Ovary (tissue), 10 donors: ENCODE results near the gene PAQR4. TPM values are rescaled to one million over a fixed set of nuclear protein-coding genes. Genes with fewer than 3 reads are reported as not detected.
A peak's percentile ranks its signal among the peaks of the same experiment; 100 is the strongest.

ENCODE experiments used
- DNase-seq, 5 donors: peaks; one replicate each; pipeline ENCODE4 v3.0.0-alpha.2; 2019 to 2020
- H3K27ac ChIP-seq, 2 donors: fragments of 200-600 bp; one replicate each; pipeline versions ENCODE4 v1.5.1 to v1.8.0; 2019 to 2022
- H3K27me3 ChIP-seq: fragments of 200-600 bp; one replicate; pipeline ENCODE4 v1.8.0; 2022
- H3K36me3 ChIP-seq: fragments of 200-600 bp; sonication (generic); one replicate; pipeline ENCODE4 v1.5.1; 2019
- H3K4me1 ChIP-seq: one replicate; pipeline ENCODE4 v1.8.1; 2013; ENCODE audit warnings: mild to moderate bottlenecking, moderate library complexity; ENCODE audit not compliant: insufficient read depth
- H3K4me3 ChIP-seq: fragments of 200-600 bp; sonication (generic); one replicate; pipeline ENCODE4 v1.5.1; 2017
- H3K9me3 ChIP-seq, 2 donors: fragments of 200-600 bp in 1 of 2; sonication (generic) in 1 of 2; one replicate each; pipeline versions ENCODE4 v1.5.1 to v1.8.1; 2013 to 2019; ENCODE audit warnings: mild to moderate bottlenecking in 1 of 2, moderate library complexity in 1 of 2
- CTCF ChIP-seq, 3 donors: fragments of 450-650 bp in 2 of 3; fragments of 200-600 bp in 1 of 3; IDR thresholded peaks; one replicate each; pipeline versions ENCODE4 v1.5.1 to v1.8.0; 2016 to 2022; ENCODE audit warnings: antibody characterized with exemption in 3 of 3, mild to moderate bottlenecking in 1 of 3
- EP300 ChIP-seq: sonication (generic); formaldehyde crosslinking; IDR thresholded peaks from one replicate; pipeline ENCODE4 v1.6.1; 2017; ENCODE audit warnings: antibody characterized with exemption
- POLR2A ChIP-seq: fragments of 450-650 bp; IDR thresholded peaks from one replicate; pipeline ENCODE4 v1.6.1; 2017; ENCODE audit warnings: antibody characterized with exemption, mild to moderate bottlenecking, moderate library complexity
- WGBS, 3 donors: extraction: QIAGEN DNeasy Blood & Tissue Kit in 1 of 3; methylation state at CpG; one replicate each; pipeline versions ENCODE4 v1.1.5 to v1.1.7; 2013 to 2017; 5-methylcytosine and 5-hydroxymethylcytosine counted together
- intact Hi-C, 4 donors: fragments of 100-400 bp; cut with DNase I; formaldehyde crosslinking; loops; one replicate each; pipeline versions ENCODE4 v1.11.0 to v1.15.1; 2022 to 2023
- long read RNA-seq, 3 donors: library from polyadenylated mRNA in 2 of 3; unstranded in 2 of 3; transcript quantifications; one replicate each; pipeline ENCODE4 v2.0.0 and lab custom pipeline, GENCODE V29; 2021 to 2026
- polyA plus RNA-seq, 2 donors: library from polyadenylated mRNA; stranded (reverse); fragments of 200-250 nt in 1 of 2; fragments of 350-450 nt in 1 of 2; fragmentation: Illumina TruSeq in 1 of 2; extraction: RNeasy Lipid Tissue Mini Kit (QIAGEN cat#74804) in 1 of 2; gene quantifications; one replicate each; pipeline ENCODE4 v1.2.3, GENCODE V29; 2013 to 2014
- total RNA-seq, 7 donors: library from RNA; depleted of rRNA in 2 of 7; stranded (reverse); fragments of >200 nt in 2 of 7; fragmentation: NEBNext Ultra II Directional in 3 of 7; extraction: Animal tissue kit (Norgen Biotek cat#: 25700) in 3 of 7; gene quantifications; one replicate each; pipeline versions ENCODE4 v1.1.0 to v1.2.4, GENCODE V29; 2016 to 2023
- donor health status: DM: no; HTN: no; CAD: no; lungs with moderate emphysema.
- donor health status: DM: no; HTN: no; CAD: no.
- donor health status: Bipolar disorder and iron deficiency.
- donor health status: DM: yes; HTN: yes; CAD: no.
- donor health status: DM: no; HTN: no; CAD: no.
- donor health status: DM: yes; HTN: yes; CAD: no.

Gene PAQR4
- total RNA-seq (1 to 10 TPM in 4 of 7 donors, under 1 TPM in 3; 0.30 to 5.7 (median 2.4) TPM), polyA plus RNA-seq (1 to 10 TPM; 1.4 to 1.5 TPM)
- long read RNA-seq, donor 1, result 0 reads
- long read RNA-seq, donor 2, result 0 reads
- long read RNA-seq, donor 3, transcript PAQR4-202 (3 exons, 2,793 nt), result major isoform, 9 of 31 reads
- long read RNA-seq, donor 3, partial matches to known transcripts, result 0 of 31 reads
- long read RNA-seq, donor 3, other reads (novel, unspliced or antisense), result 17 of 31 reads

DNA sequence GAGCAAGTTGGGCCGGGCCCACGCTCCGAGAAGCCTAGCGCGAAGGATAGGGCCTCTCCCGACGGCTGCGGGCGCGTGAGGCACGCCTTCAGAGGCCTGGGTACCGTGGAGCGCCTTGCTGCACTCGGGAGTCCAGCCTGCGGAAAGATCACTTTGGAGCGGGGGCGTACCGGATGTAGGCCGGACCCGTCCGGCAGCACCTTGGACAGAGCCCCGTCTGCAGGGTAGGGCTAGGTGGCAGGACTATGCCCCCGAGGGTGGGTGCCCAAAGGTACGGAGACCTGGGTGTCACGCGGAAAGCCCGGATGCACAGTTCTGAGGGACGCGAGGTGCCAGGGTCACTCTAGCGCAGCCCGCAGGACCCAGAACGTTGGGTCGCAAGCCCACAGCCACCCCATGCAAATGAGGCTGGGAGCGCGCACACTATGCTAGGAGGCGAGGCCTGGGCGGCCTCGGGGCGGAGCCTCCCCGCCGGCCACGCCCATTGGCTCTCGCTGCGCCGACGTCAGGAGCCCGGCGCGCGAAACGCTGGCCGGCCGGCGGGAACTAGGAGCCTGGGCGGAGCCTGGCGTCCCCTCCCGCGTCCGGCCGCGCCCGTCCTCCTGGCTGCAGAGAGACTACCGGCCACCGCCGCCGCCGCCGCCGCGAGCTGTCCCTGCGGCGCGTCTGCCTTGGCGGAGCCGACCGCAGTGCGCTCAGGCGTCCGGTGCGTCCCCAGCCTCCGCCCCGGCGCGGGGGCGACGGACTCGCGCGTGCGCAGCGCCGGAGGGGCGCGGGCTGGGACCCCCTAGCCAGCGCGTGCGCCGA, at the start of gene PAQR4:
TSS of gene PAQR4 (plus strand) at position 611 of the 807 bp plus-strand sequence. CDS start 327 bp downstream, outside the sequence.
- intact Hi-C loops, result no loop called here
- Histone ChIP-seq H3K9me3 (no peaks in the 10 kb centered on the region), H3K27me3 (peaks cover 14% of the 10 kb centered on the region), H3K4me3 (peak within 1 kb of the TSS; percentile 40), H3K4me1 (peaks cover 10% of the 10 kb centered on the region), H3K27ac (no peak within 1 kb of the TSS), H3K36me3 (no peaks in the 10 kb centered on the region)
- TF ChIP-seq POLR2A (no peak), EP300 (no peak), CTCF (IDR thresholded peaks at IDR 0.05) (no peak)
- peak; percentile 59 to 86 (median 75) for DNase-seq
- WGBS, 3 donors, result 0 to 1% (median 1%) methylated on average over 61 to 98 of the region's 98 CpGs

DNA sequence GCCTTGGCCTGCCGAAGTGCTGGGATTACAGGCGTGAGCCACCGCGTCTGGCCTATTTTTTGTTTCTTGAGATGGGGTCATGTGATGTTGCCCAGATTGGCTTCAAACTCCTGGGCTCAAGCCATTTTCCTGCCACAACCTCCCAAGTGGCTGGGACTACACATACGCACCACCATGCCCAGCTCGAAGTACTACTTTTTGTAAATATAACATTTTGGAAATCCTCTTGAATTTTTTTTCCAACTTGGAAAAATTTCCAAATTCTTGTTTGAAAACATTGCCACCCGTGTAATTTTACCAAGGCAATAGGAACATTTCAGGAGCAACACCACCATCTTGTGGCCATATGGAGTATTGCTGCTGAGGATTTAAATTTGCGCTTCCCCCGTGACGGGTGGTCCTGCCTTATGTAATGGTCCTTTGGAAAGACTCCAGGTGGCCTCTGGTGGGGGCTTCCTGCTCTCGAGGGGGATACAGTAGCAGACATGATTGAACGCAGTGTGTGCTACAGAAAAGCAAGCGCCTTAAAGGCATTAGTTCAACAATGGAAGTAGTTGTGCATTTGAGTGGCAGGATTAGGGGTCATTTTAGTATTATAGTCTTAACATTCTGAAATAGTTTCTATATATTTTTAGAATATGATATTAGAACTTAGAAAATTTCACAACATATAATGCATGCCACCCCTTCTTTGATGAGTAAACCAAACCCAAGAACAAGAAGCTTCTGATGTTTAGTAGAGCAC, 49.5 kb upstream of the PAQR4 start:
- H3K9me3 ChIP-seq, result no peaks in the 10 kb centered on the region
- H3K27me3 ChIP-seq, result no peaks in the 10 kb centered on the region
- DNase-seq, result peak; percentile 55 to 81 (median 69)
- intact Hi-C loops, result loop anchor here in 3 of 4 donors (2.0 to 5.0 kb wide), 3 partner anchors 42 to 47 kb away; no protein-coding TSS in a partner anchor
- no peak overlapping the region for H3K4me3 ChIP-seq
- peaks cover 2% of the 10 kb centered on the region for H3K4me1 ChIP-seq
- WGBS, 3 donors, result 3 to 6% (median 5%) methylated on average over 13 of the region's 13 CpGs
- peak overlapping the region in 1 of 2 donors; percentile 61 for H3K27ac ChIP-seq
- TF ChIP-seq CTCF (IDR thresholded peaks at IDR 0.05), result peak; percentile 90 to 96 (median 90)
- TF ChIP-seq EP300, result no peak
- TF ChIP-seq POLR2A, result no peak
- H3K36me3 ChIP-seq, result no peaks in the 10 kb centered on the region

GRCh38 chr16:2923481-2923880, 45.7 kb upstream of the PAQR4 start:
- no peak for DNase-seq
- intact Hi-C loops, result no loop called here
- Histone ChIP-seq H3K27me3 (no peaks in the 10 kb centered on the region), H3K4me1 (peaks cover 4% of the 10 kb centered on the region), H3K4me3 (no peak overlapping the region), H3K27ac (no peak overlapping the region), H3K36me3 (no peaks in the 10 kb centered on the region), H3K9me3 (no peaks in the 10 kb centered on the region)
- TF ChIP-seq EP300 (no peak), CTCF (IDR thresholded peaks at IDR 0.05) (no peak), POLR2A (no peak)
- WGBS, 3 donors, result 93 to 94% (median 94%) methylated on average over 14 of the region's 14 CpGs
